B cell (primary cell): Measurements from ENCODE around the gene FANCM. TPM values are rescaled to one million over a fixed set of nuclear protein-coding genes. Genes with fewer than 3 reads are reported as not detected.

Source experiments
- ATAC-seq: fragments of 200-7000 bp; cut with Tn5 transposase; one replicate; pipeline ENCODE4 v1.10.0; 2021; ENCODE audit warnings: low read depth, mild to moderate bottlenecking, moderate number of reproducible peaks, moderate library complexity
- CTCF ChIA-PET: fragments of 350-600 bp; sonication (Branson Sonifier 250); formaldehyde crosslinking; loops from one replicate; lab custom pipeline; 2021; ENCODE audit warnings: antibody characterized with exemption, inconsistent platforms; lab: Charles Lee
- POLR2A ChIA-PET: fragments of 350-600 bp; sonication (Branson Sonifier 250); formaldehyde crosslinking; loops from one replicate; lab custom pipeline; 2021; ENCODE audit warnings: antibody characterized with exemption; lab: Charles Lee
- DNase-seq: peaks from one replicate; pipeline ENCODE4 v3.0.0; 2013
- H2AFZ ChIP-seq: 2 replicates; pipeline ENCODE4 v1.6.1; 2012; ENCODE audit warnings: mild to moderate bottlenecking, low read depth, low read length; ENCODE audit not compliant: insufficient read depth, poor library complexity, severe bottlenecking
- H3K27ac ChIP-seq, 2 donors: 1 replicate in 1 of 2; 2 replicates in 1 of 2; pipeline ENCODE4 v1.5.1; 2012 to 2013; ENCODE audit warnings: low read length in 2 of 2, mild to moderate bottlenecking in 2 of 2, moderate library complexity in 1 of 2
- H3K27me3 ChIP-seq, 4 experiments: fragments of 200-600 bp in 1 of 4; sonication (generic) in 1 of 4; replicated peaks in 1 of 4; 1 replicate in 2 of 4; 2 replicates in 2 of 4; pipeline versions ENCODE4 v1.6.1 to v1.7.0; 2013 to 2016; ENCODE audit warnings: low read length in 3 of 4, mild to moderate bottlenecking in 2 of 4, mixed read lengths in 1 of 4, moderate library complexity in 1 of 4; ENCODE audit not compliant: insufficient read depth in 4 of 4, control insufficient read depth in 3 of 4; ENCODE audit errors: control extremely low read depth in 1 of 4
- H3K36me3 ChIP-seq, 2 experiments: replicated peaks in 1 of 2; 1 replicate in 1 of 2; 2 replicates in 1 of 2; pipeline versions ENCODE4 v1.6.1 to v1.7.1; 2013; ENCODE audit warnings: low read length in 1 of 2; ENCODE audit not compliant: insufficient read depth in 2 of 2, control insufficient read depth in 1 of 2; ENCODE audit errors: control extremely low read depth in 1 of 2, extremely low read depth in 1 of 2
- H3K4me1 ChIP-seq, 2 donors: fragments of 200-600 bp in 1 of 2; sonication (generic) in 1 of 2; 1 replicate in 1 of 2; 2 replicates in 1 of 2; pipeline versions ENCODE4 v1.5.1 to v1.6.1; 2013 to 2017; ENCODE audit warnings: low read length in 2 of 2; ENCODE audit not compliant: control insufficient read depth in 2 of 2, insufficient read depth in 2 of 2
- H3K4me2 ChIP-seq: replicated peaks from 2 replicates; pipeline ENCODE3; 2012; ENCODE audit warnings: mild to moderate bottlenecking, low read depth, low read length; ENCODE audit not compliant: poor library complexity, severe bottlenecking
- H3K4me3 ChIP-seq, 5 experiments: fragments of 200-600 bp in 1 of 5; sonication (generic) in 1 of 5; 1 replicate in 3 of 5; 2 replicates in 2 of 5; pipeline versions ENCODE4 v1.5.1 to v1.7.0; 2011 to 2016; ENCODE audit warnings: low read length in 4 of 5, mild to moderate bottlenecking in 4 of 5, low read depth in 2 of 5, control low read depth in 1 of 5, moderate library complexity in 1 of 5; ENCODE audit not compliant: insufficient read depth in 1 of 5; ENCODE audit errors: control extremely low read depth in 1 of 5, extremely low read depth in 1 of 5
- H3K79me2 ChIP-seq: fragments of 200-600 bp; sonication (generic); one replicate; pipeline ENCODE4 v1.6.0; 2016; ENCODE audit warnings: low read length; ENCODE audit not compliant: control insufficient read depth, insufficient read depth
- H3K9ac ChIP-seq: fragments of 200-600 bp; sonication (generic); 2 replicates; pipeline ENCODE4 v1.6.1; 2017; ENCODE audit warnings: mild to moderate bottlenecking, low read length, moderate library complexity
- H3K9me3 ChIP-seq, 3 donors: one replicate each; pipeline versions ENCODE4 v1.6.1 to v1.7.1; 2013; ENCODE audit warnings: low read length in 2 of 3; ENCODE audit not compliant: control insufficient read depth in 2 of 3, insufficient read depth in 1 of 3; ENCODE audit errors: control extremely low read depth in 1 of 3
- H4K20me1 ChIP-seq: 2 replicates; pipeline ENCODE4 v1.6.0; 2012; ENCODE audit warnings: mild to moderate bottlenecking, low read length; ENCODE audit not compliant: insufficient read depth, control insufficient read depth, poor library complexity, severe bottlenecking
- H3K27ac Mint-ChIP-seq: one replicate; pipeline ENCODE4 v1.8.0; 2021; ENCODE audit warnings: mixed read lengths
- H3K27me3 Mint-ChIP-seq: one replicate; pipeline ENCODE4 v1.8.0; 2021; ENCODE audit warnings: mixed read lengths
- H3K4me1 Mint-ChIP-seq: one replicate; pipeline ENCODE4 v1.8.0; 2021; ENCODE audit warnings: mixed read lengths
- H3K4me3 Mint-ChIP-seq: one replicate; pipeline ENCODE4 v1.8.0; 2021; ENCODE audit warnings: mixed read lengths
- H3K9me3 Mint-ChIP-seq: one replicate; pipeline ENCODE4 v1.8.0; 2022; ENCODE audit warnings: mixed read lengths; ENCODE audit not compliant: insufficient read depth
- CTCF ChIP-seq: fragments of 200-600 bp; IDR thresholded peaks from one replicate; pipeline ENCODE4 v1.8.0; 2022; ENCODE audit warnings: antibody characterized with exemption, mild to moderate bottlenecking
- EZH2 ChIP-seq: IDR thresholded peaks from 2 replicates; pipeline ENCODE4 v1.6.1; 2012; ENCODE audit warnings: borderline replicate concordance, low read depth, mild to moderate bottlenecking, moderate library complexity, low read length; ENCODE audit not compliant: insufficient read depth, poor library complexity, severe bottlenecking
- WGBS: methylation state at CpG from one replicate; pipeline ENCODE4 v1.1.5; 2013; ENCODE audit warnings: missing lambda C conversion rate; ENCODE audit not compliant: insufficient coverage; 5-methylcytosine and 5-hydroxymethylcytosine counted together
- intact Hi-C: fragments of 100-400 bp; cut with micrococcal nuclease; formaldehyde crosslinking; loops from one replicate; pipeline ENCODE4 v1.10.0; 2022
- polyA minus RNA-seq: library from RNA; depleted of rRNA, polyadenylated mRNA; stranded (reverse); fragments of >200 nt; gene quantifications from 2 replicates; pipeline ENCODE4 v1.2.3, GENCODE V29; 2012
- polyA plus RNA-seq: library from polyadenylated mRNA; depleted of rRNA; stranded (reverse); fragments of >200 nt; gene quantifications from 2 replicates; pipeline ENCODE4 v1.2.3, GENCODE V29; 2012
- total RNA-seq, 2 donors: library from RNA; stranded (reverse); fragments of 120-200 nt in 1 of 2; gene quantifications; 1 replicate in 1 of 2; 2 replicates in 1 of 2; pipeline versions ENCODE4 v1.2.3 to v1.2.4, GENCODE V29; 2013 to 2022

The FANCM gene
- total RNA-seq (14.0 and 15.5 TPM in 2 replicates), polyA plus RNA-seq (3.0 and 4.3 TPM in 2 replicates), polyA minus RNA-seq (6.9 and 11.7 TPM in 2 replicates)
- 13.8 TPM for total RNA-seq (2013)

- Histone ChIP-seq H3K4me1 (peaks cover 23 to 27% of the 10 kb centered on the region in 2 donors), H3K4me2 (peak within 1 kb of the TSS; percentile 93), H3K27ac (peak within 1 kb of the TSS; percentile 85 to 91), H3K9ac (peak within 1 kb of the TSS; percentile 97), H3K36me3 (no peaks in the 10 kb centered on the region), H3K79me2 (peaks cover 63% of the 10 kb centered on the region), H3K9me3 (no peaks in the 10 kb centered on the region), H3K4me3 (peak within 1 kb of the TSS; percentile 79 to 99 (median 90)), H4K20me1 (no peaks in the 10 kb centered on the region), H3K27me3 (no peaks in the 10 kb centered on the region), H2AFZ (peak within 1 kb of the TSS; percentile 99)
- peaks cover 41% of the 10 kb centered on the region for H3K4me1 Mint-ChIP-seq
- DNase-seq (peak; percentile 94), ATAC-seq (peak; percentile 48)
- TF ChIP-seq CTCF (no peak), EZH2 (no peak)
- under 1% methylated on average over 48 of the region's 48 CpGs for WGBS
- H3K9me3 Mint-ChIP-seq, result no peaks in the 10 kb centered on the region
- intact Hi-C loops, result loop anchor here (5.0 kb wide), 1 partner anchor 131 kb away; no protein-coding TSS in a partner anchor
- CTCF ChIA-PET, result interaction anchor here (1.0 to 1.9 kb wide), 6 partner anchors 50 to 174 kb away, joined by 3 to 8 read pairs (median 4); partner anchors contain the start of genes KLHL28, MIS18BP1 and TOGARAM1
- H3K4me3 Mint-ChIP-seq, result peak within 1 kb of the TSS; percentile 94
- H3K27me3 Mint-ChIP-seq, result no peaks in the 10 kb centered on the region
- POLR2A ChIA-PET, result interaction anchor here (1.6 to 3.0 kb wide), 2 partner anchors 118 to 174 kb away, joined by 8 to 15 read pairs; partner anchors contain the start of genes KLHL28, MIS18BP1 and TOGARAM1
- peak within 1 kb of the TSS; percentile 99 for H3K27ac Mint-ChIP-seq
These were observed at the start of gene FANCM for GRCh38 chr14:45135659-45136395. Gene FANCM, plus strand, starts transcription at chr14:45135930. Its CDS starts 102 bp downstream, at chr14:45136032.

- Histone ChIP-seq H3K9ac (no peak overlapping the region), H3K27ac (no peak overlapping the region), H2AFZ (no peak overlapping the region), H3K4me3 (no peak overlapping the region), H3K79me2 (peaks cover 96% of the 10 kb centered on the region), H3K27me3 (no peaks in the 10 kb centered on the region), H3K4me1 (peaks cover 20 to 33% of the 10 kb centered on the region in 2 donors), H4K20me1 (peaks cover 41% of the 10 kb centered on the region), H3K9me3 (no peaks in the 10 kb centered on the region), H3K36me3 (no peaks in the 10 kb centered on the region), H3K4me2 (no peak overlapping the region)
- ChIA-PET POLR2A (no interaction called here), CTCF (no interaction called here)
- DNase-seq (no peak), ATAC-seq (no peak)
- peaks cover 49% of the 10 kb centered on the region for H3K4me1 Mint-ChIP-seq
- no CpG with 5 or more reads among the region's 1 CpG for WGBS
- no peaks in the 10 kb centered on the region for H3K9me3 Mint-ChIP-seq
- no peak overlapping the region for H3K4me3 Mint-ChIP-seq
- H3K27me3 Mint-ChIP-seq, result no peaks in the 10 kb centered on the region
- TF ChIP-seq CTCF, result no peak
- TF ChIP-seq EZH2, result no peak
- H3K27ac Mint-ChIP-seq, result no peak overlapping the region
- intact Hi-C loops, result no loop called here
These were observed 45.9 kb upstream of the FANCM start for GRCh38 chr14:45089813-45090212.
